GM12875 (cell line): ENCODE measurements around the gene KIRREL1.

Source experiments
- H3K4me3 ChIP-seq: one replicate; pipeline ENCODE4 v1.5.1; 2011; ENCODE audit warnings: low read depth, low read length, control low read depth
- TF ChIP-seq, protein P1 (sequence below): IDR thresholded peaks from 2 replicates; pipeline ENCODE4 v1.5.1; 2011; ENCODE audit warnings: low read depth, mild to moderate bottlenecking, control low read depth, inconsistent platforms, low read length, moderate library complexity, borderline replicate concordance; ENCODE audit not compliant: insufficient read depth

The KIRREL1 gene

DNA sequence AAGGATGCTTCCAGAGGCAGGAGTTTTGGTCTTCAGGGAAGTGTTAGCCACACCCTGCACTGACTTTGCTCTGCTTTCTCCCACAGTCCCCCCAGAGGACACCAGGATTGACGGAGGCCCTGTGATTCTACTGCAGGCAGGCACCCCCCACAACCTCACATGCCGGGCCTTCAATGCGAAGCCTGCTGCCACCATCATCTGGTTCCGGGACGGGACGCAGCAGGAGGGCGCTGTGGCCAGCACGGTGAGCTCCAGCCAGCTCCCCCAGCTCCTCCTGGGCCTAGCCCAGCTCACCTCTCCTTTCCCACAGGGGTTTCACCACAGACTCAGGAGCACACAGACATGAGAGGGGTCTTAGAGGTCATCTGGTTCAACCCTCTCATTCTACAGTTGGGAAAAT, 90.9 kb downstream of the KIRREL1 start:
- no peak overlapping the region for H3K4me3 ChIP-seq
- TF ChIP-seq, protein P1, sequence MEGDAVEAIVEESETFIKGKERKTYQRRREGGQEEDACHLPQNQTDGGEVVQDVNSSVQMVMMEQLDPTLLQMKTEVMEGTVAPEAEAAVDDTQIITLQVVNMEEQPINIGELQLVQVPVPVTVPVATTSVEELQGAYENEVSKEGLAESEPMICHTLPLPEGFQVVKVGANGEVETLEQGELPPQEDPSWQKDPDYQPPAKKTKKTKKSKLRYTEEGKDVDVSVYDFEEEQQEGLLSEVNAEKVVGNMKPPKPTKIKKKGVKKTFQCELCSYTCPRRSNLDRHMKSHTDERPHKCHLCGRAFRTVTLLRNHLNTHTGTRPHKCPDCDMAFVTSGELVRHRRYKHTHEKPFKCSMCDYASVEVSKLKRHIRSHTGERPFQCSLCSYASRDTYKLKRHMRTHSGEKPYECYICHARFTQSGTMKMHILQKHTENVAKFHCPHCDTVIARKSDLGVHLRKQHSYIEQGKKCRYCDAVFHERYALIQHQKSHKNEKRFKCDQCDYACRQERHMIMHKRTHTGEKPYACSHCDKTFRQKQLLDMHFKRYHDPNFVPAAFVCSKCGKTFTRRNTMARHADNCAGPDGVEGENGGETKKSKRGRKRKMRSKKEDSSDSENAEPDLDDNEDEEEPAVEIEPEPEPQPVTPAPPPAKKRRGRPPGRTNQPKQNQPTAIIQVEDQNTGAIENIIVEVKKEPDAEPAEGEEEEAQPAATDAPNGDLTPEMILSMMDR: no peak

DNA sequence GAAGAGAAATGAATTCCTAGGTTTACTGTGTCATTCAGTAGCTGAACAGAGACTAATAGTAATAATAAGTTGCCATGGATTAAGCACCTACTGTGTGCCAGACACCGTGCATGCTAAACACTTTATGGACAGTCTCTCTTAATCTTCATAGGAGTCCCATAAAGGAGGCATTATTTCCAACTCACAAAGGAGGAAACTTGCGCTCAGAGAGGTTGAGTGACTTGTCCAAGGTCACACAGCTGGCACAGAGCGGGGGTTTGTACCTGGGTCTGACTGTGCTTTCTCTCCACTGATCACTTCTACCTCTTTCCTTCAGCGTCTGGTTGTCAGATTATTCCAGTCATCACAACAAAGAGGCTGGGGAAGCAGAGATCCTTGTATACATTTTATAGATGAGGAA, 91.3 kb downstream of the KIRREL1 start:
- TF ChIP-seq, protein P1: no peak

DNA sequence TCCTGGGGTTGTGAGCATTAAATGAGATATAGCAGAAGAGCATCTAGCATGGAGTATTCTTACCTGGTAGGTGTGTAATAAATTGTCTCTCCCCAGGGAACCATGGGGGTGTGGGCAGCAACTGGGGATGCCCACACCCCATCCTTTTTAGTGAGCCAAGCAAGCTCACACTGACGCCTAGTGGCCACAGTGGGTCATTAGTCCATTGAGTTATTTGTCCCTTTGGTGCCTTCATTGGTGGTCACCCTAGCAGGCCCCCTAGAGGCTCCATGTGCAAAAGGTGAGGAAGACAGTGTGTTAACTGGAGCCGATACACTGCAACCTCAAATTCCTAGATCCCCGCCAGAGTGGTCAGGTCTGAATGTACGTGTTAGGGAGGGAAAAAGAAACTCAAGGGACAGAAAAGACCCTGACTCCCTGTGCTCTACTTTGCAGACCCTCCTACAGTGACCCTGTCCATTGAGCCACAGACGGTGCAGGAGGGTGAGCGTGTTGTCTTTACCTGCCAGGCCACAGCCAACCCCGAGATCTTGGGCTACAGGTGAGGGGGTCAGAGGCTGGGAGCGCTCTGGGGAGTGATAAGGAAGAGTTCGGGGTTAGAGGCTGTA, 94.0 kb downstream of the KIRREL1 start:
- no peak overlapping the region for H3K4me3 ChIP-seq
- TF ChIP-seq, protein P1: peak; percentile 84

More for the DNA sequence above, 91.3 kb downstream of the KIRREL1 start:
- no peak overlapping the region for H3K4me3 ChIP-seq

DNA sequence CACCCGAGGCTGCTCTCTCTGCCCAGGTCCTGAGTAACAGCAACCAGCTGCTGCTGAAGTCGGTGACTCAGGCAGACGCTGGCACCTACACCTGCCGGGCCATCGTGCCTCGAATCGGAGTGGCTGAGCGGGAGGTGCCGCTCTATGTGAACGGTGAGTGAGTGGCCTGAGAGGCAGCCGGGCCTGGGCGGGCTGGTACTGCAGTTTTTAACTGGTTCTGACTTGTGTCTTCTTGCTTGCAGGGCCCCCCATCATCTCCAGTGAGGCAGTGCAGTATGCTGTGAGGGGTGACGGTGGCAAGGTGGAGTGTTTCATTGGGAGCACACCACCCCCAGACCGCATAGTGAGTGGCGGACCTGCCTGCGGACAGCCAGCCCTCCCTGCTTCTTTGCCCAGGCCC, 96.0 kb downstream of the KIRREL1 start:
- TF ChIP-seq, protein P1: no peak
- no peak overlapping the region for H3K4me3 ChIP-seq

DNA sequence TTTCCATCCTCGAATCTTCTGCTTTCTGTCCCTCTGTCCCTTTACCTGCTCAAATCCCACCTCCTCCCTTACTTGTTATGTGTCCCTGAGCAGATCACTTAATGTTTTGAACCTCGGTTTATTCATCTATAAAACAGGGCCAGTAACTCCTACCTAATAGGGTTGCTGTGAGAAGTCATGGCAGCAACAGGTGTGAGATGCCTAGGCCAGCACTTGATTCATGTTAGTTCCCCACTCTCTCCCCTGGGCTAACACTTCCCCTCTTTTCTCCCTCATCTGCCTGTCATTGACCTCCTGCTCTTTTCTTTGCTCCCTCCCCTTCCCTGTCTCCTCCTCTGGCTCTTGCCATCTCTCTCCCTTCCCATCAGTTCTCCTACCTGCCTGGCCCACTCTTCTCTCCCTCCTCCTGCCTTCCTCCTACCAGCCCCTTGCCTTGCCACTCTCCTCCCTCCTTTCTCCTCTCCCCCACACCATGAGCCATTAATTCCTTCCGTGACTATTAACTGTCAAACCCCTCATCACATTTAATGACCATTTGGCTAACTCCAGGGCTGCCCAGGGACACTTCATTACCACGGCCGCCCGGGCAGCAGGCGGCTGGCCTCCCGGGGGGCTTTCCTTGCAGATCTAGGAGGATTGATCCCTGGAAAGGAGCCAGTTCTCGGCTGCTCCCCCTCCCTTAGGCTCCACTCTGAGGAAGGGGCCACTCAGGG, 96.6 kb downstream of the KIRREL1 start:
- TF ChIP-seq, protein P1: no peak

DNA sequence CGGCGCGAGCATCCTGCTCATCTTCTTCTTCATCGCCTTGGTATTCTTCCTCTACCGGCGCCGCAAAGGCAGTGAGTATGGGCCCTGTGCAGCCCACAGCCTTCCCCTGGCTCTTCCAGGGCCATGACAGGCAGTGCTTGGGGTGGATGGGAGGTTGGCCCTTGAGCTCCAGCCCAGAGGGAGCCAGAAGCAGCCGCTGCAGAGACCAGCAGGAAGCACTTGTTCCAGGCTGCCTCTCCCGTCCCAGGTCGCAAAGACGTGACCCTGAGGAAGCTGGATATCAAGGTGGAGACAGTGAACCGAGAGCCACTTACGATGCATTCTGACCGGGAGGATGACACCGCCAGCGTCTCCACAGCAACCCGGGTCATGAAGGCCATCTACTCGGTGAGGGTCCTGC, 99.9 kb downstream of the KIRREL1 start:
- TF ChIP-seq, protein P1: no peak
- no peak overlapping the region for H3K4me3 ChIP-seq

More for the DNA sequence above, 96.6 kb downstream of the KIRREL1 start:
- H3K4me3 ChIP-seq: no peak overlapping the region

DNA sequence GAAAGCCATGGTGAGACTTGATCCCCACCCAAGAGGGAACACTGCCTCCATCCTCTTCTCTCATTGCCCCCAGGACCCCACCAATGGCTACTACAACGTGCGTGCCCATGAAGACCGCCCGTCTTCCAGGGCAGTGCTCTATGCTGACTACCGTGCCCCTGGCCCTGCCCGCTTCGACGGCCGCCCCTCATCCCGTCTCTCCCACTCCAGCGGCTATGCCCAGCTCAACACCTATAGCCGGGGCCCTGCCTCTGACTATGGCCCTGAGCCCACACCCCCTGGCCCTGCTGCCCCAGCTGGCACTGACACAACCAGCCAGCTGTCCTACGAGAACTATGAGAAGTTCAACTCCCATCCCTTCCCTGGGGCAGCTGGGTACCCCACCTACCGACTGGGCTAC, 101.1 kb downstream of the KIRREL1 start:
- no peak overlapping the region for H3K4me3 ChIP-seq
- TF ChIP-seq, protein P1: no peak
